RWPE2 (cell line): ENCODE results near the gene R3HDM4.

Experiments
- ATAC-seq: fragments of 200-7000 bp; cut with Tn5 transposase; 3 replicates; pipeline ENCODE4 v1.9.1; 2021; ENCODE audit warnings: low read depth
- DNase-seq: peaks from one replicate; pipeline ENCODE4 v3.0.0-alpha.2; 2020; ENCODE audit warnings: low spot score
- H3K27ac ChIP-seq: fragments of 450-650 bp; 2 replicates; pipeline ENCODE4 v1.5.1; 2017; ENCODE audit warnings: mild to moderate bottlenecking; ENCODE audit not compliant: poor library complexity, severe bottlenecking
- H3K27me3 ChIP-seq: fragments of 250-450 bp; sonication (Bioruptor Pico); 2 replicates; pipeline ENCODE4 v1.5.1; 2021; ENCODE audit warnings: mild to moderate bottlenecking, moderate library complexity; ENCODE audit not compliant: insufficient read depth, poor library complexity, severe bottlenecking
- H3K36me3 ChIP-seq: fragments of 250-450 bp; sonication (Bioruptor Pico); 2 replicates; pipeline ENCODE4 v1.5.1; 2020; ENCODE audit warnings: low read depth, mild to moderate bottlenecking, moderate library complexity
- H3K4me1 ChIP-seq: fragments of 250-450 bp; sonication (Bioruptor Pico); 2 replicates; pipeline ENCODE4 v1.5.1; 2021; ENCODE audit warnings: mild to moderate bottlenecking, moderate library complexity; ENCODE audit not compliant: insufficient read depth, poor library complexity, severe bottlenecking
- H3K4me3 ChIP-seq: fragments of 250-450 bp; sonication (Bioruptor Pico); 2 replicates; pipeline ENCODE4 v1.5.1; 2021; ENCODE audit warnings: mild to moderate bottlenecking, moderate library complexity; ENCODE audit not compliant: severe bottlenecking
- H3K9me3 ChIP-seq: fragments of 250-450 bp; sonication (Bioruptor Pico); 2 replicates; pipeline ENCODE4 v1.5.1; 2021; ENCODE audit warnings: mild to moderate bottlenecking, moderate library complexity; ENCODE audit not compliant: severe bottlenecking
- TF ChIP-seq, protein P1 (sequence below): fragments of 450-650 bp; IDR thresholded peaks from one replicate; pipeline ENCODE4 v1.5.1; 2017; ENCODE audit warnings: mild to moderate bottlenecking, moderate library complexity; ENCODE audit not compliant: poor library complexity, severe bottlenecking

Gene R3HDM4

GRCh38 chr19:913080-913748 lies at the start of gene R3HDM4:
R3HDM4 (minus strand) TSS chr19:913219; CDS start chr19:913157, 62 bp downstream.
- ATAC-seq (peak; percentile 54; the same call in 2 of the 3 replicates), DNase-seq (peak; percentile 36)
- Histone ChIP-seq H3K4me3 (peak within 1 kb of the TSS; percentile 72), H3K27ac (peak within 1 kb of the TSS; percentile 69), H3K9me3 (no peaks in the 10 kb centered on the region), H3K27me3 (peaks cover 12% of the 10 kb centered on the region), H3K4me1 (peaks cover 10% of the 10 kb centered on the region), H3K36me3 (peaks cover 16% of the 10 kb centered on the region)
- TF ChIP-seq, protein P1, sequence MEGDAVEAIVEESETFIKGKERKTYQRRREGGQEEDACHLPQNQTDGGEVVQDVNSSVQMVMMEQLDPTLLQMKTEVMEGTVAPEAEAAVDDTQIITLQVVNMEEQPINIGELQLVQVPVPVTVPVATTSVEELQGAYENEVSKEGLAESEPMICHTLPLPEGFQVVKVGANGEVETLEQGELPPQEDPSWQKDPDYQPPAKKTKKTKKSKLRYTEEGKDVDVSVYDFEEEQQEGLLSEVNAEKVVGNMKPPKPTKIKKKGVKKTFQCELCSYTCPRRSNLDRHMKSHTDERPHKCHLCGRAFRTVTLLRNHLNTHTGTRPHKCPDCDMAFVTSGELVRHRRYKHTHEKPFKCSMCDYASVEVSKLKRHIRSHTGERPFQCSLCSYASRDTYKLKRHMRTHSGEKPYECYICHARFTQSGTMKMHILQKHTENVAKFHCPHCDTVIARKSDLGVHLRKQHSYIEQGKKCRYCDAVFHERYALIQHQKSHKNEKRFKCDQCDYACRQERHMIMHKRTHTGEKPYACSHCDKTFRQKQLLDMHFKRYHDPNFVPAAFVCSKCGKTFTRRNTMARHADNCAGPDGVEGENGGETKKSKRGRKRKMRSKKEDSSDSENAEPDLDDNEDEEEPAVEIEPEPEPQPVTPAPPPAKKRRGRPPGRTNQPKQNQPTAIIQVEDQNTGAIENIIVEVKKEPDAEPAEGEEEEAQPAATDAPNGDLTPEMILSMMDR: no peak

DNA sequence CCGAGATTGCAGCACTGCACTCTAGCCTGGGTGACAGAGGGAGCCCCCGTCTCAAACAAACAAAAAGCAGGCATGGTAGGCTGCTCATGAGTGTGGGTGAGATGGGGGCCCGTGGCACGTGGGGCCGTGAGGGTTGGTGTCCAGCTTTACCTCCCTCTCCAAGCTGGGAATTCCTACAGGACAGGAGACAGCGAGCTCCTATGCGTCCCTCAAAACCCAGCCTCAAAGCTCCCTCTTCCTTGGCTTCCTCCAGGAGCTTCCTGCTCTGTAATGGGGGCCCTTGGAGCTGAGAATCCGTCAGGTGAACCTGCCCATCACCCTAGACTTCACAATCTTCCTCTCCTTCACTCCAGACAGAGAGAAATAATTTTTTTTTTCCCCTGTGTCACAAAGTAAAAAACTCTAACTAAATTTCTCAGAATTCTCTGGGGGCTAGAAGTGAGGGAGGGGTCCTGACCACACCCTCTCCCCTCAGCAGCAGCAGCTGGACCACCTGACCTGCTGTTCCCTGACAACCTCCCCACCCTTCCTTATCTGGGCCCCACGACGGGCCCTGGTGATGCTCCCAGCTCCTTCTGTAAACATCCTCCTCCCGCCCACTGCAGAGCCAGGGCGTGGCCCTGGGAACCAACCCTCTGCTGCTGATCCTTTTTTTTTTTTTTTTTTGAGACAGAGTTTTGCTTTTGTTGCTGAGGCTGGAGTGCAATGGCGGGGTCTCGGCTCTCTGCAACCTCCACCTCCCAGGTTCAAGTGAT lies 49.0 kb upstream of the R3HDM4 start:
- DNase-seq (no peak), ATAC-seq (0 out of 3 replicates have a peak, but pooled peaks have one; percentile 41)
- H3K4me3 ChIP-seq: no peak overlapping the region
- peaks cover 10% of the 10 kb centered on the region for H3K4me1 ChIP-seq
- TF ChIP-seq, protein P1: no peak
- H3K27ac ChIP-seq: no peak overlapping the region
- no peaks in the 10 kb centered on the region for H3K27me3 ChIP-seq
- peaks cover 15% of the 10 kb centered on the region for H3K36me3 ChIP-seq
- no peaks in the 10 kb centered on the region for H3K9me3 ChIP-seq

- no peaks in the 10 kb centered on the region for H3K27me3 ChIP-seq
- TF ChIP-seq, protein P1: no peak
- no peak overlapping the region for H3K4me3 ChIP-seq
- no peaks in the 10 kb centered on the region for H3K9me3 ChIP-seq
- DNase-seq: no peak
- no peak overlapping the region for H3K27ac ChIP-seq
- peaks cover 9% of the 10 kb centered on the region for H3K36me3 ChIP-seq
- peaks cover 15% of the 10 kb centered on the region for H3K4me1 ChIP-seq
- ATAC-seq: no peak
Observed at GRCh38 chr19:960601-960938, 47.6 kb upstream of the R3HDM4 start.

DNA sequence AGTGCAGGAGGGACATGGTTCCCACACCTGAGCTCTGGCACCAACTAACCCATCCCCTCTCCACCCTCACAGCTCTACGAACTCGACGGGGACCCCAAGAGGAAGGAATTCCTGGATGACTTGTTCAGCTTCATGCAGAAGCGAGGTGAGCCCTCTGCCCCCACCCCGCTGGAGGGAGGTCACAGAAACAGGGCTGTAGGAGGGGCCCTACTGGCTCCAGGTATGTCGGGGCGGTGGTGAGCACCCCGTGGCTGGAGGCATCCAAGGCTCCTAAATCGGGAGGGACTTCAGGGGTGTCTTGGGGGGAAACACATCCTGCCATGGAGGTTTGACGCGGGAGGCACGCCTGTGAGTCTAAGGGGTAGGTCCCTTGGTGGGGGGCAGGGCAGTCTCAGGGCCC lies 47.0 kb upstream of the R3HDM4 start:
- Histone ChIP-seq H3K4me3 (no peak overlapping the region), H3K36me3 (peaks cover 4% of the 10 kb centered on the region), H3K27ac (no peak overlapping the region), H3K27me3 (no peaks in the 10 kb centered on the region), H3K4me1 (peaks cover 15% of the 10 kb centered on the region), H3K9me3 (no peaks in the 10 kb centered on the region)
- ATAC-seq (no peak), DNase-seq (no peak)
- TF ChIP-seq, protein P1: no peak
